GM19035 (cell line): ENCODE data around the gene ARHGAP9.
"Not testable (repeated sequence)": the region's sequence is repeated elsewhere in the genome, so short reads cannot be mapped to it uniquely, and the experiment has no call there.

ENCODE experiments used
- ATAC-seq: cut with Tn5 transposase; IDR thresholded peaks from one replicate; pipeline ENCODE4 v1.9.1; 2021; ENCODE audit not compliant: unreplicated experiment

The ARHGAP9 gene

DNA sequence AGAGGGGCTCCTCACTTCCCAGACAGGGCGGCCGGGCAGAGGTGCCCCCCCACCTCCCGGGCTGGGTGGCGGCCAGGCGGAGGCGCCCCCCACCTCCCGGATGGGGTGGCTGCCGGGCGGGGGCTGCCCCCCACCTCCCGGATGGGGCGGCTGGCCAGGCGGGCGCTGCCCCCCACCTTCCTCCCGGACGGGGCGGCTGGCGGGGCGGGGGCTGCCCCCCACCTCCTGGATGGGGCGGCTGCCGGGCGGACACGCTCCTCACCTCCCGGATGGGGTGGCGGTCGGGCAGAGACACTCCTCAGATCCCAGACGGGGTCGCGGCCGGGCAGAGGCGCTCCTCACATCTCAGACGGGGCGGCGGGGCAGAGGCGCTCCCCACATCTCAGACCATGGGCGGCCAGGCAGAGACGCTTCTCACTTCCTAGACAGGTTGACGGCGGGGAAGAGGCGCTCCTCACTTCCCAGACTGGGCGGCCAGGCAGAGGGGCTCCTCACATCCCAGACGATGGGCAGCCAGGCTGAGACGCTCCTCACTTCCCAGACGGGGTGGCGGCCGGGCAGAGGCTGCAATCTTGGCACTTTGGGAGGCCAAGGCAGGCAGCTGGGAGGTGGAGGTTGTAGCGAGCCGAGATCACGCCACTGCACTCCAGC lies 15.5 kb upstream of the ARHGAP9 start:
- not testable (repeated sequence) for ATAC-seq

- no peak for ATAC-seq
Measured at GRCh38 chr12:57491393-57492280, 12.0 kb upstream of the ARHGAP9 start.

GRCh38 chr12:57490126-57490525 lies 10.5 kb upstream of the ARHGAP9 start:
- ATAC-seq, result no peak

DNA sequence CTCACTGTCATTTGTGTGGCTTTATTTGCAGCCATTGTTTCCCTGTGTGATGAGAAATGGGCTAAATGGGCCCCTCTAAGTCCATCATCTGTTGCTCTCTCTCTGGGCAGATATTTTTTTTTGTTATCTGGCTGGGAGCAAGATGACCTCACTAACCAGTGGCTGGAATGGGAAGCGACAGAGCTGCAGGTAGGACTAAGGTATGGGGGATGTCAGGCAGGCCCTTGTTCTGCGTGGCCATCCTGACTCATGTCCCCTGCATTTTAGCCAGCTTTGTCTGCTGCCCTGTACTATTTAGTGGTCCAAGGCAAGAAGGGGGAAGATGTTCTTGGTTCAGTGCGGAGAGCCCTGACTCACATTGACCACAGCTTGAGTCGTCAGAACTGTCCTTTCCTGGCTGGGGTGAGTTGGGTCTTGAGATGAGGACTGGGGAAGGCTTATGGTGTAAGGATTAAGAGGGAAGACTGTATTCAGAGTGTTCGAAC lies 9.5 kb upstream of the ARHGAP9 start:
- no peak for ATAC-seq

- no peak for ATAC-seq
Measured at GRCh38 chr12:57488402-57489156, 8.9 kb upstream of the ARHGAP9 start.

- peak; percentile 98 for ATAC-seq
Measured at GRCh38 chr12:57487597-57488401, 8.1 kb upstream of the ARHGAP9 start, which contains the start of gene MARS1. MARS1 (plus strand) TSS chr12:57488068; CDS start chr12:57488091, 23 bp downstream.

GRCh38 chr12:57487055-57487596 lies 7.5 kb upstream of the ARHGAP9 start:
- no peak for ATAC-seq

GRCh38 chr12:57485695-57486094 lies 6.0 kb upstream of the ARHGAP9 start:
- ATAC-seq, result no peak

DNA sequence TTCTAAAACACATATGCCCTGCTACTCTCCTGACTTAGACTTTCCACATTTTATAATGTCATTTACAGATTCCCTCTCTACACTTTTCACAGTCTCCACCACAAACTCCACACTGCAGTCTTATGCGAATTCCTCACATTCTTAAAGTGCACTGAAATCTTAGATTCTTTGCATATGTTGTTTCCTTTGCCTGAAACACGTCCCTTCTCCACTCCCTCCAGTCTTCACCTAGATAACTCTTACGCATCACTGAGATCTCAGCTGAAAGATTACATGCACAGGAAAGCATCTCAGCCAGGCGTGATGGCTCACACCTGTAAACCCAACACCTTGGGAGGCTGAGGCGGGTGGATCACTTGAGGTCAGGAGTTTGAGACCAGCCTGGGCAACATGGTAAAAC lies 3.8 kb upstream of the ARHGAP9 start:
- no peak for ATAC-seq

DNA sequence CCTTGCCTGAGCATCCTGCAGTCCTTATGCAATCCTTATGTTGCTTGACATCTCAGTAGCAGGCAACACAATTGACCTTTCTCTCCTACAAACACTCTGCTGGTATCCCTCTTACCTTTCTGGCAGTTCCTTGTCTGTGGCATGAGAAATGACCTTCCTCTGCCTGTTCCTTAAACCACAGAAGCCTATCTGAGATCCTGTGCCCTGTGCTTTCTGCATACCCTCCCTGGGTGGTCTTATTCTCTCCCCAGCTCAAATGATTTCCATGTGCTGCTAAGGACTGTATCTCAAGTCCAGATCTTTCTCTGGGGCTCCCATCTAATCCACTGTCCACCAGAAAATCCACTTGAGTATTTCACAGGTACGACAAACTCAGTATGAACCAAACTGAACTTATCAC lies 2.0 kb upstream of the ARHGAP9 start:
- no peak for ATAC-seq

- ATAC-seq, result no peak
Measured at GRCh38 chr12:57479043-57479375, 657 bp downstream of the ARHGAP9 start.

- ATAC-seq, result peak; percentile 35
Measured at GRCh38 chr12:57477710-57478681, 1.7 kb downstream of the ARHGAP9 start.

DNA sequence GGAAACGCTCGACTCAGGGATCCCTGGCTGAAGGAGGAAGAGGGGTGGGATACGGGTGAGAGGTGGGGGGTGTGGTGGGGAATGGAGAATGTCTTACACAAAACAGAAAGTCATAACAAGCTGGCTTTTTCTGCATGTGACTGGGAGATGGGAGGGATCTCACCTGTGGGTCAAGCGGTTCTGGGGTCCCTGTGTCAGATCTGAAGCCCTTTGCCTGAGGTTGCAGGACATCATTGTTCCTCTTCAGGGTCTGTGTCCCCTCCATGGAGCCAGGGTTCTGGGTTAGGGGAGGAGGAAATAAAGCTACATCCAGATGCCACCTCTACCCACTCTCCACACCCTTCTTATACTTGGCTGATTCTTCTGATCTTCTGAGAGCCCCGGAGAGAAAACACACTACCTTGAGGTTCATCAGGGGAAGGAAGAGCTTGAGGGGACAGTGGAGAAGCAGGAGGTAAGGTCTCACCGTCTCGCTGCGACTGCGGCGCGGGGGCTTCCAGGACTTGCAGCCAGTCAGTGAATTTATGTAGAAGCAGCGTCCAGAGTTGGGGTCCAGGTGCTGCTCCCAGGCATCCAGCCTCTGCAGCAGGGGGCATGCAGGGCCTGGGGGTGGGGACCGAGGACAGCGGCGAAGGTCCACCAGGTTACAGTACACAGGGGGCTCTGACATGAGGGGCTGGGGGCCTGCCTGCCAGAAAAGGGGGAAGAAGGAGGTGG lies 2.5 kb downstream of the ARHGAP9 start:
- ATAC-seq, result no peak

- peak; percentile 38 for ATAC-seq
Measured at GRCh38 chr12:57476162-57476992, 3.3 kb downstream of the ARHGAP9 start.

- ATAC-seq, result peak; percentile 2
Measured at GRCh38 chr12:57475271-57476161, 4.2 kb downstream of the ARHGAP9 start.

DNA sequence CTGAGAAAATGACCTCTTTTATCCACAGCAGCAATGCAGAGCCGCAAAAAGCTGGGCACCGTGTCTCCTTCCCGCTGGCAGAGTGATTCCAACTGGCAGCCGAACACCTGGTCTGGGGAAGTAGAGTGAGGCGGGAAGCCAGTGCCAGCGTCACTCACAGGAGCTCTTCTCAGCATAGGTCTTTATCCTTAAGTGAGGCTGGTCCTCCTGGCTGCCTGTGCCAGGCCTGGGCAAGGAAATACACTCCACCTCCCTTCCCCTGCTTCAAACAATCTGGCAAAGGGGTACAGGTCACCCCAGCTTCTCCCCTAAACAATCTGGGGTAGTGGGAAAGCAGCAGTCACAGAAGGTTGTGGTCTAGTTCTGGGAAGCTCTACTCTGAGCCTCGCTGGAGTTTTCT lies 4.8 kb downstream of the ARHGAP9 start:
- no peak for ATAC-seq

DNA sequence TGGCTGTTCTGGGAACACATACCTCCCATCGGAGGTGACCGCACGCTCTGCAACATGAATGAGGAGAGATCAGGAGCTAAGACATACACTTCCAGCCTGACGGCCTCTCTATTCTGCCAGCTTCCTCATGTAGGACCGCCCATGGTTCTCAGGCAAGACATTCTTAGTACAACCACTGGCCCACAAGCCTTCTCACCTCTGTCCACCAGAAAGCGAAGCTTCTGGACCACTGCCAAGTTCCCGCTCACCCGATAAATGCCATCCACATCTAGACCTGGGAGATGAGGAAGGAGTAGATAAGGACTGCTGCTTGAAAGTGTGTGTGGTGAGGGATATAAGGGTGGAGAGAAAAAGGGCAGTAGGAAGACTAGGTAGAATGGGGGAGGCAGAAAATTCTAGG lies 5.2 kb downstream of the ARHGAP9 start:
- ATAC-seq, result no peak
